Measurements from ENCODE around the gene KAT8. TPM values are rescaled to one million over a fixed set of nuclear protein-coding genes. Genes with fewer than 3 reads are reported as not detected.
"Not testable (repeated sequence)": the region's sequence is repeated elsewhere in the genome, so short reads cannot be mapped to it uniquely, and the experiment has no call there.

The KAT8 gene
- total RNA-seq, 1 donor from 2014 or later, result 93.7 TPM

DNA sequence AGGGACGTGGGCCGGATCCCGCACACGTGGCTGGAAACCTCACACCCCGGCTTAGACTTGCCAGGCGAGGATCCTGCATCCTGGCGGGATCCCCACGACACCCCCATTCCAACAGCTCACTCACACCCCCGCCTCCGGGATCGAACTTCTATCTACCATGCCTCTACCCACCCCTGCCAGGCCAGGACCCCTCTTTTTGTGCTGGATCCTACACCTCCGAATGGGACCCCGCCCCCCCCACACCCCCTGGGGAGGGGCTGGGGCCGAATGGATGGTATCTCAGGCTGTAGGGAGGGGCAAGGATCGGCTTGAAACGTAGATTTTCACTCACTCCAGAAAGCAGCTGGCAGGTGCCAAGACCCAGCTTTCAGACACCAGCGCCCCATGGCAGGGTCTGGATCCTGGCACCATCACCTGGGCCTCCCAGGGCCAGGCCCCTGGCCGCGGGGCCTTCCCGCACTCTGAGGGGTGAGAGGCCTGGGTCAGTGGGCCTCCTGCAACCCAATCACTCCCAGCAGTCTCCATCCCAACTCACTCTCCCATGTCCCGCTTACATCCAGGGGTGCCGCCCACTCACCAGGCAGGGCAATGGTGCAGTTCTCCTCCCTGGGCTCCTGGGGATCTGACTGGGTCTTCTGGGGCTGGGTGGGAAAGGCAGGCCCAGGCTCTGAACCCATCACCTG is 25.7 kb downstream of the KAT8 start:
- peak overlapping the region; percentile 56 for H3K4me3 Mint-ChIP-seq
- H3K27ac Mint-ChIP-seq, result no peak overlapping the region
- intact Hi-C loops (cut with micrococcal nuclease), result loop anchor here (2.0 kb wide), 2 partner anchors 34 to 194 kb away; partner anchors contain the start of genes BCKDK and ORAI3
- DNase-seq, result no peak
- peaks cover 10% of the 10 kb centered on the region for H3K27me3 Mint-ChIP-seq
- no peaks in the 10 kb centered on the region for H3K9me3 Mint-ChIP-seq
- CTCF ChIA-PET, result interaction anchor here (0.9 to 2.7 kb wide), 16 partner anchors 14 to 726 kb away, joined by 3 to 36 read pairs (median 5); partner anchors contain the start of genes FUS, HSD3B7, KAT8 and VKORC1
- H3K4me1 Mint-ChIP-seq, result peaks cover 12% of the 10 kb centered on the region
- no peak for TF ChIP-seq CTCF (IDR thresholded peaks at IDR 0.05)
- H3K36me3 Mint-ChIP-seq (ENCODE audit: low read depth), result no peaks in the 10 kb centered on the region
- no peak for ATAC-seq (ENCODE audit: low read depth)
- POLR2A ChIA-PET, result interaction anchor here (0.6 to 5.3 kb wide), 22 partner anchors 13 to 732 kb away, joined by 3 to 147 read pairs (median 9); partner anchors contain the start of genes ARMC5, FBRS, FUS and HSD3B7

- no peak overlapping the region for H3K27ac Mint-ChIP-seq
- no peak for DNase-seq
- H3K4me3 Mint-ChIP-seq, result peak overlapping the region; percentile 56
- no peaks in the 10 kb centered on the region for H3K9me3 Mint-ChIP-seq
- no peak for TF ChIP-seq CTCF (IDR thresholded peaks at IDR 0.05)
- intact Hi-C loops (cut with micrococcal nuclease), result loop anchor here (2.0 kb wide), 2 partner anchors 35 to 195 kb away; partner anchors contain the start of genes BCKDK and ORAI3
- ATAC-seq (ENCODE audit: low read depth), result no peak
- no peaks in the 10 kb centered on the region for H3K36me3 Mint-ChIP-seq (ENCODE audit: low read depth)
- peaks cover 12% of the 10 kb centered on the region for H3K4me1 Mint-ChIP-seq
- ChIA-PET CTCF (interaction anchor here (0.6 to 2.7 kb wide), 3 partner anchors 117 to 243 kb away, joined by 3 to 36 read pairs (median 3); partner anchors contain the start of gene HSD3B7), POLR2A (interaction anchor here (1.3 to 5.3 kb wide), 5 partner anchors 26 to 239 kb away, joined by 4 to 147 read pairs (median 12); partner anchors contain the start of genes FUS, KAT8 and PYCARD)
- H3K27me3 Mint-ChIP-seq, result peaks cover 10% of the 10 kb centered on the region
Observed at GRCh38 chr16:31143694-31144148, 26.3 kb downstream of the KAT8 start.

DNA sequence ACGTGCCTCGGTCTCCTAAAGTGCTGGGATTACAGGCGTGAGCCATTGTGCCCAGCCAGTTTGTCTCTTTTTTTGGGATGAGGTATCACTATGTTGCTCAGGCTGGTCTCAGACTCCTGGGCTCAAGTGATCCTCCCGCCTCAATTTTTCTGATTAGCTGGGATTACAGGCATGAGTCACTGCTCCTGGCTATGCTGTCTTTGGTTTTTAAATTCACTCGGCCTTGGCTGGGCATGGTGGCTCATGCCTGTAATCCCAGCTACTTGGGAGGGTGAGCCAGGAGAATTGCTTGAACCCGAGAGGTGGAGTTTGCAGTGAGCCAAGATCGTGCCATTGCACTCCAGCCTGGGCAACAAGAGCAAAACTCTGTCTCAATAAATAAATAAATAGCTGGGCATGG is 27.0 kb downstream of the KAT8 start:
- H3K36me3 Mint-ChIP-seq (ENCODE audit: low read depth); DNase-seq; CTCF ChIA-PET; ATAC-seq (ENCODE audit: low read depth); intact Hi-C loops (cut with micrococcal nuclease); H3K9me3 Mint-ChIP-seq; H3K27ac Mint-ChIP-seq: not testable (repeated sequence)
- peaks cover 10% of the 10 kb centered on the region for H3K27me3 Mint-ChIP-seq
- POLR2A ChIA-PET, result interaction anchor here (1.4 to 5.3 kb wide), 3 partner anchors 27 to 58 kb away, joined by 4 to 147 read pairs (median 12); partner anchors contain the start of genes FUS, KAT8 and PYCARD
- H3K4me3 Mint-ChIP-seq, result peak overlapping the region; percentile 7
- H3K4me1 Mint-ChIP-seq, result peaks cover 12% of the 10 kb centered on the region

GRCh38 chr16:31145398-31145990 is 28.0 kb downstream of the KAT8 start:
- no peaks in the 10 kb centered on the region for H3K36me3 Mint-ChIP-seq (ENCODE audit: low read depth)
- ChIA-PET POLR2A (interaction anchor here (0.7 to 5.3 kb wide), 2 partner anchors 33 to 289 kb away, joined by 3 to 147 read pairs; partner anchors contain the start of gene FUS), CTCF (interaction anchor here (1.2 kb wide), 1 partner anchor 331 kb away, joined by 3 read pairs; no protein-coding TSS in a partner anchor)
- no peak for TF ChIP-seq CTCF (IDR thresholded peaks at IDR 0.05)
- no peak overlapping the region for H3K27ac Mint-ChIP-seq
- peaks cover 10% of the 10 kb centered on the region for H3K27me3 Mint-ChIP-seq
- H3K4me1 Mint-ChIP-seq, result peaks cover 12% of the 10 kb centered on the region
- ATAC-seq (ENCODE audit: low read depth), result no peak
- no peak for DNase-seq
- intact Hi-C loops (cut with micrococcal nuclease), result no loop called here
- H3K4me3 Mint-ChIP-seq, result no peak overlapping the region
- no peaks in the 10 kb centered on the region for H3K9me3 Mint-ChIP-seq

DNA sequence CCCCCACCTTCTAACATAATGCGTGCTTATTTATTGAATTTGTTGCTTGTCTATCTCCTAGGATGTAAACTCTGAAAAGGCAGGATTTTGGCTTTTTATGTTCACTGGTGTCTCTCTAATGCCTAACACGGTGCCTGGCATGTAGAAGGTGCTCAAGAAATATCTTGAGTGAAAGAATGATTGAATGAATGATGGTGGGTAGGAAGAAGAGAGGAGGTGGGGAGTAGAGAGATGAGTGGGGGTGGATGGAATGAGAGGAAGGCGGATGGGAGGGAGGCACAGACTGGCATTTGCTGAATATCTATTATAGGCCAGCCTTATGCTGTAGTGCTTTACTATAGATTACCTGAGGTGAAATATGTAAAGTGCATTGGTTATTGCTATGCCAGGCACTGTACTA is 30.1 kb downstream of the KAT8 start:
- H3K27me3 Mint-ChIP-seq, result peaks cover 12% of the 10 kb centered on the region
- CTCF ChIA-PET, result no interaction called here

More for the DNA sequence above, 30.1 kb downstream of the KAT8 start:
- no peak overlapping the region for H3K4me3 Mint-ChIP-seq
- POLR2A ChIA-PET, result interaction anchor here (0.5 kb wide), 1 partner anchor 20 kb away, joined by 5 read pairs; no protein-coding TSS in a partner anchor
- no peak overlapping the region for H3K27ac Mint-ChIP-seq
- DNase-seq (no peak), ATAC-seq (ENCODE audit: low read depth) (no peak)
- H3K9me3 Mint-ChIP-seq, result no peaks in the 10 kb centered on the region
- no peaks in the 10 kb centered on the region for H3K36me3 Mint-ChIP-seq (ENCODE audit: low read depth)
- peaks cover 4% of the 10 kb centered on the region for H3K4me1 Mint-ChIP-seq
- no peak for TF ChIP-seq CTCF (IDR thresholded peaks at IDR 0.05)
- intact Hi-C loops (cut with micrococcal nuclease), result no loop called here
